ENCODE data around the gene STAB2. TPM values are rescaled to one million over a fixed set of nuclear protein-coding genes. Genes with fewer than 3 reads are reported as not detected.

Gene STAB2
- total and polyA plus RNA-seq, 4 donors = 0.21 to 0.45 TPM; not detected in 2

- intact Hi-C loops (cut with DNase I) = loop anchor here in 1 of 2 donors (10.0 kb wide), 1 partner anchor 302 kb away; no protein-coding TSS in a partner anchor
- H3K36me3 ChIP-seq (ENCODE audit: control insufficient read depth in 1 of 2, insufficient read depth in 2 of 2, low read length in 1 of 2) = no peaks in the 10 kb centered on the region
- ATAC-seq (ENCODE audit: low FRiP score) (no peak), DNase-seq (no peak)
- H3K4me1 ChIP-seq (ENCODE audit: control insufficient read depth in 1 of 2, insufficient read depth in 2 of 2, low read length in 2 of 2) = no peaks in the 10 kb centered on the region
- no peak overlapping the region for H3K4me3 ChIP-seq (ENCODE audit: low read length in 2 of 2)
- H3K9me3 ChIP-seq (ENCODE audit: control insufficient read depth, low read length) = peaks cover 1% of the 10 kb centered on the region
- WGBS, 2 donors = 82 to 87% methylated on average over 4 of the region's 4 CpGs
- no peaks in the 10 kb centered on the region for H3K27me3 ChIP-seq (ENCODE audit: control insufficient read depth in 1 of 2, insufficient read depth in 2 of 2, low read length in 1 of 2)
- no peak overlapping the region for H3K27ac ChIP-seq (ENCODE audit: low read depth in 1 of 2, low read length in 2 of 2)
These were observed 14.6 kb upstream of the STAB2 start for GRCh38 chr12:103572312-103573045.

DNA sequence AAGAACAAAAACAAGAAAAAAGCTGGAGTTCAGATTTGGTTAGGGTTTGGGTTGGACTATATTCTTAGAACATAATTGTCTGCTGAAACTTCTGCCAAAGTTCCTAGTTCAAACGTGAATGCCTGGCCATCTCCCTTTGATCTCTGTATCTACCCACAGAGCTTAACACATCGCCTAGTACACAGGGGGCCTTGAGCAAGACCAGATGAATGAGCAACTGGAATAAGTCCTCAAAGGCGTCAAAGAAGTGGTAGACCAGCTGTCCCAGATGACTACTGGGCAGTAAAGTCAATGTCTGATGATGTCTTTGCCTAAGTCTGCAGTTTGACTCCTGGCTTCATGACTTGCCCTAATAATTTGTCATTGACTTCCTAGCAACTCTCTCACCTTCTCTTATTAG, 13.9 kb upstream of the STAB2 start:
- no peak overlapping the region for H3K27ac ChIP-seq (ENCODE audit: low read depth in 1 of 2, low read length in 2 of 2)
- no peaks in the 10 kb centered on the region for H3K27me3 ChIP-seq (ENCODE audit: control insufficient read depth in 1 of 2, insufficient read depth in 2 of 2, low read length in 1 of 2)
- no peak overlapping the region for H3K4me3 ChIP-seq (ENCODE audit: low read length in 2 of 2)
- no peak for ATAC-seq (ENCODE audit: low FRiP score)
- H3K36me3 ChIP-seq (ENCODE audit: control insufficient read depth in 1 of 2, insufficient read depth in 2 of 2, low read length in 1 of 2) = no peaks in the 10 kb centered on the region
- peaks cover 1% of the 10 kb centered on the region for H3K9me3 ChIP-seq (ENCODE audit: control insufficient read depth, low read length)
- intact Hi-C loops (cut with DNase I) = loop anchor here in 1 of 2 donors (10.0 kb wide), 1 partner anchor 302 kb away; no protein-coding TSS in a partner anchor
- no peaks in the 10 kb centered on the region for H3K4me1 ChIP-seq (ENCODE audit: control insufficient read depth in 1 of 2, insufficient read depth in 2 of 2, low read length in 2 of 2)
- 65 to 68% methylated on average over 3 of the region's 3 CpGs for WGBS, 2 donors
- DNase-seq = no peak

DNA sequence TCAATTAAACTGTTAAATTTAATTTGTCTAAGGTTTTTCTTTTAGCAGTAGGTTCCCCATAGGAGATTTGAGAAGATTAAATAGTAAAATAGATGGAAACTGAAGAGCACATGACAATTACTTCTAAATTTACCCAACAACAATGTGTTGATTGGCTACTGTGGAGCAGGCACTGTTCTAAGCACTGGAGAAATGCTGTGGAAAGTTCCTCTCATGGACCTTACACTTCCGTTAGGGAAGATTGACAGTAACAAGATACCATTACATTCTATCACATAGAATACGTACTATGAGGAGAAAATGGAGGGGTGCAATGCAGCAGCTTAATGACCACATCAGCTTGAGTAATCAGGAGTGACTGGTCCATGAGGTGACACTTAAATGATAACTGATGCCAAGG, 8.1 kb upstream of the STAB2 start:
- H3K27me3 ChIP-seq (ENCODE audit: control insufficient read depth in 1 of 2, insufficient read depth in 2 of 2, low read length in 1 of 2) = no peaks in the 10 kb centered on the region
- WGBS, 2 donors = 68 to 79% methylated on average over 2 of the region's 2 CpGs
- no peak overlapping the region for H3K27ac ChIP-seq (ENCODE audit: low read depth in 1 of 2, low read length in 2 of 2)
- no peak overlapping the region for H3K4me3 ChIP-seq (ENCODE audit: low read length in 2 of 2)
- no peaks in the 10 kb centered on the region for H3K36me3 ChIP-seq (ENCODE audit: control insufficient read depth in 1 of 2, insufficient read depth in 2 of 2, low read length in 1 of 2)
- DNase-seq = no peak
- no peaks in the 10 kb centered on the region for H3K9me3 ChIP-seq (ENCODE audit: control insufficient read depth, low read length)
- intact Hi-C loops (cut with DNase I) = loop anchor here (5.0 to 10.0 kb wide), 2 partner anchors 288 to 296 kb away; no protein-coding TSS in a partner anchor
- ATAC-seq (ENCODE audit: low FRiP score) = no peak
- H3K4me1 ChIP-seq (ENCODE audit: control insufficient read depth in 1 of 2, insufficient read depth in 2 of 2, low read length in 2 of 2) = no peaks in the 10 kb centered on the region

GRCh38 chr12:103580026-103580425, 7.0 kb upstream of the STAB2 start:
- Histone ChIP-seq H3K27me3 (ENCODE audit: control insufficient read depth in 1 of 2, insufficient read depth in 2 of 2, low read length in 1 of 2) (no peaks in the 10 kb centered on the region), H3K27ac (ENCODE audit: low read depth in 1 of 2, low read length in 2 of 2) (no peak overlapping the region), H3K4me1 (ENCODE audit: control insufficient read depth in 1 of 2, insufficient read depth in 2 of 2, low read length in 2 of 2) (no peaks in the 10 kb centered on the region), H3K4me3 (ENCODE audit: low read length in 2 of 2) (no peak overlapping the region), H3K9me3 (ENCODE audit: control insufficient read depth, low read length) (no peaks in the 10 kb centered on the region), H3K36me3 (ENCODE audit: control insufficient read depth in 1 of 2, insufficient read depth in 2 of 2, low read length in 1 of 2) (no peaks in the 10 kb centered on the region)
- DNase-seq = no peak
- intact Hi-C loops (cut with DNase I) = no loop called here
- ATAC-seq (ENCODE audit: low FRiP score) = no peak
- 50 to 69% methylated on average over 1 of the region's 1 CpG for WGBS, 2 donors

GRCh38 chr12:103583008-103583407, 4.1 kb upstream of the STAB2 start:
- WGBS, 2 donors = 14 to 36% methylated on average over 1 of the region's 1 CpG
- no peak for DNase-seq
- no peaks in the 10 kb centered on the region for H3K4me1 ChIP-seq (ENCODE audit: control insufficient read depth in 1 of 2, insufficient read depth in 2 of 2, low read length in 2 of 2)

GRCh38 chr12:103586132-103586531, 941 bp upstream of the STAB2 start:
- ATAC-seq (ENCODE audit: low FRiP score) (no peak), DNase-seq (no peak)
- H3K27me3 ChIP-seq (ENCODE audit: control insufficient read depth in 1 of 2, insufficient read depth in 2 of 2, low read length in 1 of 2) = no peaks in the 10 kb centered on the region
- WGBS, 2 donors = 74 to 78% methylated on average over 1 of the region's 1 CpG
- H3K9me3 ChIP-seq (ENCODE audit: control insufficient read depth, low read length) = no peaks in the 10 kb centered on the region
- intact Hi-C loops (cut with DNase I) = no loop called here
- no peaks in the 10 kb centered on the region for H3K36me3 ChIP-seq (ENCODE audit: control insufficient read depth in 1 of 2, insufficient read depth in 2 of 2, low read length in 1 of 2)
- no peaks in the 10 kb centered on the region for H3K4me1 ChIP-seq (ENCODE audit: control insufficient read depth in 1 of 2, insufficient read depth in 2 of 2, low read length in 2 of 2)
- no peak overlapping the region for H3K27ac ChIP-seq (ENCODE audit: low read depth in 1 of 2, low read length in 2 of 2)
- no peak overlapping the region for H3K4me3 ChIP-seq (ENCODE audit: low read length in 2 of 2)

More at GRCh38 chr12:103583008-103583407, 4.1 kb upstream of the STAB2 start:
- intact Hi-C loops (cut with DNase I) = no loop called here
- Histone ChIP-seq H3K4me3 (ENCODE audit: low read length in 2 of 2) (no peak overlapping the region), H3K9me3 (ENCODE audit: control insufficient read depth, low read length) (no peaks in the 10 kb centered on the region), H3K36me3 (ENCODE audit: control insufficient read depth in 1 of 2, insufficient read depth in 2 of 2, low read length in 1 of 2) (no peaks in the 10 kb centered on the region), H3K27me3 (ENCODE audit: control insufficient read depth in 1 of 2, insufficient read depth in 2 of 2, low read length in 1 of 2) (no peaks in the 10 kb centered on the region), H3K27ac (ENCODE audit: low read depth in 1 of 2, low read length in 2 of 2) (no peak overlapping the region)
- ATAC-seq (ENCODE audit: low FRiP score) = no peak

DNA sequence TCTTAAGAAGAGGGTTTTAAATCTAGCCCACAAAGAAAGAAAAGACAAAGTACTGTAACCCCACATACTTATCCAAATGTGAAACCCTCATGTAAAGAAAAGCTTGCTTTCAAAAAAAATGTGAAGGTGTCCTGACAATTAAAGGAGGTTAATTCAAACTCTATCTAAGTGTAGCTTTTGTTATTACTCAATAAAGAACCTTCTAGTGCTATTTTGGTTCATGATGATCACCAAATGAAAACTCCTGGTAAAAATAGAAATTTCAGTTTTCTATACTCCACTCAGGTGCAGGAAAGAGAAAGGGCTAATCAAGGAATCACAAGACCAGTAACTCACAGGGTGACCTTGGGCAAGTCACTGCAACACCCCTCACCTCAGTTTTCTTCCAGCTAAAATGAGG, 1.6 kb downstream of the STAB2 start:
- Histone ChIP-seq H3K36me3 (ENCODE audit: control insufficient read depth in 1 of 2, insufficient read depth in 2 of 2, low read length in 1 of 2) (no peaks in the 10 kb centered on the region), H3K27me3 (ENCODE audit: control insufficient read depth in 1 of 2, insufficient read depth in 2 of 2, low read length in 1 of 2) (no peaks in the 10 kb centered on the region), H3K4me1 (ENCODE audit: control insufficient read depth in 1 of 2, insufficient read depth in 2 of 2, low read length in 2 of 2) (no peaks in the 10 kb centered on the region), H3K9me3 (ENCODE audit: control insufficient read depth, low read length) (no peaks in the 10 kb centered on the region), H3K4me3 (ENCODE audit: low read length in 2 of 2) (no peak overlapping the region), H3K27ac (ENCODE audit: low read depth in 1 of 2, low read length in 2 of 2) (no peak overlapping the region)
- intact Hi-C loops (cut with DNase I) = no loop called here
- DNase-seq = no peak
- no peak for ATAC-seq (ENCODE audit: low FRiP score)

DNA sequence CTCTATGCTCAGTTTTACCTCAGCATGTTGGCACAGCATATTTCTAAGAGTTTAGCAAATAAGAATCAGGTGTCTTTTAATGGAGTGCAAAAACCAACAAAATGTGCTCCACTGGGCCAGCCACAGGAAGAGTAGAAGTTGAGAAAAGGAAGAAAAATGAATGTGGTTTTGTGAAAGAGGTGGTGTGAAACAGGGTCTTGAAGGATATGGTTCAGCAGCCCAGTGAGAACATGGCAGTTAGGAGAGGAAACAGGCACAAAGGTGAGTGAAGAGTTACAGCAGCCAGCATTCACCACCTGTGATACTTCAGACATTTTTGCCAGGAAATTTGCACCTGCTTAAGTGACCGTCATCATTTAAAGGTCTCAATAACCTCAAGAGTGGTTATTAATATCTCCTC, 2.4 kb downstream of the STAB2 start:
- intact Hi-C loops (cut with DNase I) = no loop called here
- no peak overlapping the region for H3K27ac ChIP-seq (ENCODE audit: low read depth in 1 of 2, low read length in 2 of 2)
- H3K27me3 ChIP-seq (ENCODE audit: control insufficient read depth in 1 of 2, insufficient read depth in 2 of 2, low read length in 1 of 2) = no peaks in the 10 kb centered on the region
- H3K4me3 ChIP-seq (ENCODE audit: low read length in 2 of 2) = no peak overlapping the region
- ATAC-seq (ENCODE audit: low FRiP score) (no peak), DNase-seq (no peak)
- WGBS, 2 donors = 90 to 94% methylated on average over 1 of the region's 1 CpG
- H3K36me3 ChIP-seq (ENCODE audit: control insufficient read depth in 1 of 2, insufficient read depth in 2 of 2, low read length in 1 of 2) = no peaks in the 10 kb centered on the region
- no peaks in the 10 kb centered on the region for H3K9me3 ChIP-seq (ENCODE audit: control insufficient read depth, low read length)
- no peaks in the 10 kb centered on the region for H3K4me1 ChIP-seq (ENCODE audit: control insufficient read depth in 1 of 2, insufficient read depth in 2 of 2, low read length in 2 of 2)

DNA sequence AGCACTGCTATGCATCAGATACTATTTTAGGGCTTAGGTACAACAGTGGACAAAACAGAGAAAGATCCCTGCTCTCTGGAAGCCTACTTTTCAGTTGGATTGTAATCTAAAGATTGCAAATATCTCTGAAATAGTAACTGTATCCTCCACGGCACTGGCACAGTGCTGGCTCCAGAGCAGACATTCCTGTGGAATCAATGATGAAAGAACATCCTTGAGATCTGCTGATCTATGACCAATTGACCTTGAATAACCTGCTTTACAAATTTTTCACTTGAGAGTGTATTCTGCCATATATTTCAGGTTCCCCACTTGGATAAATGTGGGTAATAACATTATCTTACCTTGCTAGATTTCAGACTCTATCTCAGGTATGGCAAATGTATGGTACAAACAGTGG, 3.2 kb downstream of the STAB2 start:
- H3K27me3 ChIP-seq (ENCODE audit: control insufficient read depth in 1 of 2, insufficient read depth in 2 of 2, low read length in 1 of 2) = no peaks in the 10 kb centered on the region
- no peak for ATAC-seq (ENCODE audit: low FRiP score)
- H3K36me3 ChIP-seq (ENCODE audit: control insufficient read depth in 1 of 2, insufficient read depth in 2 of 2, low read length in 1 of 2) = no peaks in the 10 kb centered on the region
- WGBS, 2 donors = 41 to 52% methylated on average over 1 of the region's 1 CpG
- H3K4me3 ChIP-seq (ENCODE audit: low read length in 2 of 2) = no peak overlapping the region
- DNase-seq = no peak
- no peaks in the 10 kb centered on the region for H3K4me1 ChIP-seq (ENCODE audit: control insufficient read depth in 1 of 2, insufficient read depth in 2 of 2, low read length in 2 of 2)
- intact Hi-C loops (cut with DNase I) = no loop called here
- no peak overlapping the region for H3K27ac ChIP-seq (ENCODE audit: low read depth in 1 of 2, low read length in 2 of 2)
- H3K9me3 ChIP-seq (ENCODE audit: control insufficient read depth, low read length) = no peaks in the 10 kb centered on the region
